ENCODE results near the gene SYT6. TPM values are rescaled to one million over a fixed set of nuclear protein-coding genes. Genes with fewer than 3 reads are reported as not detected.

SYT6 gene
- total RNA-seq, 3 donors from 2014 or later (not counting 1 experiment from before 2014, with no cell fraction given): 0.13 TPM; not detected in 2

DNA sequence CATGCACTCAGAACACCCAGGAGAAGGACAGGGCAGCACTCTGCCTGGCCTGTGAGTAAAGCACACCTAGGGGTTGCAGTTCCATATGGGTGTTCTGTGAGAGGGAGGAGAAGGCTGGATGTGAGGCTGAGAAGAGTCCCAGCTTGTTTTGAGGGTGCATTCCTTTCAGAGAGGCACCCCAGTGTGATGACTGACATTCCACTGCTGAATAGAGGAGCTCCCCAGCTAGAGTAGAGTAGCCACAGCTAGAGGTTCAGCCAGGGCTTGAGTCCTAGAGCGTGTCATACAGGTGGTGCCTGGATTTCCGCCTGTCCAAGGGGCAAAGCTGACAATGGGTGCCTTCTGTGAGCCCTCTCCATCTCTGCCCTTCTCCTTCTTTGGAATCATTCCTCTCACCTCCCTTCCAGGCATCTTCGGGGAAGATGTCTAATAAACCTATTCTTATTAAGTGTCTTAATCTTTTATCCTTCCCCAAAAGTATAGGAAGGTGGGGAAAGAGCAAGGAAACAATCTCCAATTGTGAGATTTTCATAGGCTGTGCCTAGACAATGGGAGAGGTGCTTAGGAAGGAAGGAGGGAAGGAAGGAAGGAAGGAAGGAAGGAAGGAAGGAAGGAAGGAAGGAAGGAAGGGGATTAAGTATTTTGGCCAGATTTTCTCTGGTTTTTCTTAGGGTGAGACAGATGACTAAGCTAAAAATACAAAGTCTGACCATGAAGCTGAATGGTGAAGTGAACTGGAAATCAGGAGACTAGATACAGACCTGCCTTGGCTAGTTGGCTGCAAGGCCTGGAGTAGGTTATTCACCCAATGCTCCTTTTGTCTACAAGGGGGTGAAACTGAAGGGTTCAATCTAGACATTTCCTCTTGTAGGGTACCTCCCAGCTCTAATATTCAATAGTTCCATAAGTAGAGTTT, 43.6 kb upstream of the SYT6 start:
- peaks cover 48 to 88% of the 10 kb centered on the region in 2 donors for H3K27me3 Mint-ChIP-seq (ENCODE audit: low read depth in 2 of 2)
- peaks cover 10 to 11% of the 10 kb centered on the region in 2 donors for H3K4me1 Mint-ChIP-seq
- no peak overlapping the region for H3K27ac ChIP-seq (ENCODE audit: low read length)
- H3K4me3 Mint-ChIP-seq: no peak overlapping the region
- 94% methylated on average over 2 of the region's 3 CpGs for WGBS (ENCODE audit: insufficient coverage)
- no peaks in the 10 kb centered on the region for H3K9me3 ChIP-seq (ENCODE audit: control insufficient read depth, insufficient read depth, low read length)
- no peak for DNase-seq
- no peaks in the 10 kb centered on the region for H3K9me3 Mint-ChIP-seq
- no peak overlapping the region for H3K27ac Mint-ChIP-seq
- no peak overlapping the region for H3K4me3 ChIP-seq (ENCODE audit: low read length)
- no peaks in the 10 kb centered on the region for H3K36me3 ChIP-seq (ENCODE audit: control insufficient read depth, insufficient read depth, low read length)
- peaks cover 17% of the 10 kb centered on the region for H3K27me3 ChIP-seq (ENCODE audit: control insufficient read depth, insufficient read depth, low read length)
- no peaks in the 10 kb centered on the region for H3K4me1 ChIP-seq (ENCODE audit: control insufficient read depth, insufficient read depth, low read length)
- intact Hi-C loops (cut with micrococcal nuclease): no loop called here
- ATAC-seq: no peak
- peaks cover 16% of the 10 kb centered on the region for H3K36me3 Mint-ChIP-seq
- TF ChIP-seq, protein P1, sequence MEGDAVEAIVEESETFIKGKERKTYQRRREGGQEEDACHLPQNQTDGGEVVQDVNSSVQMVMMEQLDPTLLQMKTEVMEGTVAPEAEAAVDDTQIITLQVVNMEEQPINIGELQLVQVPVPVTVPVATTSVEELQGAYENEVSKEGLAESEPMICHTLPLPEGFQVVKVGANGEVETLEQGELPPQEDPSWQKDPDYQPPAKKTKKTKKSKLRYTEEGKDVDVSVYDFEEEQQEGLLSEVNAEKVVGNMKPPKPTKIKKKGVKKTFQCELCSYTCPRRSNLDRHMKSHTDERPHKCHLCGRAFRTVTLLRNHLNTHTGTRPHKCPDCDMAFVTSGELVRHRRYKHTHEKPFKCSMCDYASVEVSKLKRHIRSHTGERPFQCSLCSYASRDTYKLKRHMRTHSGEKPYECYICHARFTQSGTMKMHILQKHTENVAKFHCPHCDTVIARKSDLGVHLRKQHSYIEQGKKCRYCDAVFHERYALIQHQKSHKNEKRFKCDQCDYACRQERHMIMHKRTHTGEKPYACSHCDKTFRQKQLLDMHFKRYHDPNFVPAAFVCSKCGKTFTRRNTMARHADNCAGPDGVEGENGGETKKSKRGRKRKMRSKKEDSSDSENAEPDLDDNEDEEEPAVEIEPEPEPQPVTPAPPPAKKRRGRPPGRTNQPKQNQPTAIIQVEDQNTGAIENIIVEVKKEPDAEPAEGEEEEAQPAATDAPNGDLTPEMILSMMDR (IDR thresholded peaks at IDR 0.05): no peak

DNA sequence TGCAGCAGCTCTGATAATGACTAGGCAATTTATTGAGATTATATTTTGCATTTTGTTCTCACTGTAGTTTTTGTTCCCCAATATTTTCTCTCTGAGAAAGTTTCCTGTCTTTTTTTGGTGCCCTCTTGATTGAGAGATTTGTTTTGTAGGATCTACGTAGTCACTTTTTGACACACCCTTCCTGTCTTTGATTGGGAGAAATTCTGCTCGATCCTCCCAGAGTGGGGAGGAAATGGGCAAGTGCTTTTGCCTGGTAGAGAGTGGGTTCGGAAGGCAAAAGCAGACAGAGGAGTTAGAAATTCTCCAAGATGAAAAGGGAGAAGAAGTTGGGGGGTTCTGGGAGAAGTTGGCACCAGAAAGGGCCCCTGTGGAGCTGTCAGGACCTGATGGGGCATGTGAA, 42.1 kb upstream of the SYT6 start:
- no peak for ATAC-seq
- H3K9me3 ChIP-seq (ENCODE audit: control insufficient read depth, insufficient read depth, low read length): no peaks in the 10 kb centered on the region
- H3K36me3 ChIP-seq (ENCODE audit: control insufficient read depth, insufficient read depth, low read length): no peaks in the 10 kb centered on the region
- intact Hi-C loops (cut with micrococcal nuclease): no loop called here
- no peaks in the 10 kb centered on the region for H3K4me1 ChIP-seq (ENCODE audit: control insufficient read depth, insufficient read depth, low read length)
- peaks cover 16% of the 10 kb centered on the region for H3K36me3 Mint-ChIP-seq
- no peak overlapping the region for H3K4me3 Mint-ChIP-seq
- peaks cover 17% of the 10 kb centered on the region for H3K27me3 ChIP-seq (ENCODE audit: control insufficient read depth, insufficient read depth, low read length)
- peaks cover 5 to 6% of the 10 kb centered on the region in 2 donors for H3K4me1 Mint-ChIP-seq
- H3K27me3 Mint-ChIP-seq (ENCODE audit: low read depth in 2 of 2): peaks cover 49 to 74% of the 10 kb centered on the region in 2 donors
- H3K9me3 Mint-ChIP-seq: no peaks in the 10 kb centered on the region
- TF ChIP-seq, protein P1 (IDR thresholded peaks at IDR 0.05): no peak
- peak in 1 of 2 donors; percentile 17 for DNase-seq
- H3K27ac ChIP-seq (ENCODE audit: low read length): no peak overlapping the region
- no peak overlapping the region for H3K27ac Mint-ChIP-seq
- WGBS (ENCODE audit: insufficient coverage): 90% methylated on average over 3 of the region's 3 CpGs
- H3K4me3 ChIP-seq (ENCODE audit: low read length): no peak overlapping the region

DNA sequence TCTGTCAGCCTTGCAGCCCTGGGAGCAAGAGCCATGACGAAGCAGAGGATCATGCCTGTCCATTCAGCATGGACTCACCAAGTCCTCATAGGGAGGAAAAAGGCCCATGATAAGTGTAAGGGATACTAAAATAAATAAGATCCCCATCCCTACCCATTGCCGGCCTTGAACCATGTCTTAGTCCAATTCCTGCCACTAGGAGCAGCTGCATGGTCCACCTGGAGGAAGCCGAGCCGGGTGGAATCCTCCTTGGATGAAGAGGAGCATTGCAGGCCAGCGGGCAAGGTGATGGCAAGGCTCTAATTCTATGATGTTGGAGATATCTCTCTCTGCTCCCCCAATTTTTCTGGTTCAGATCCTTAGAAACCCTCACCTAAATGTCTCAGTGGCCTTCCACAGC, 38.7 kb upstream of the SYT6 start:
- peaks cover 16% of the 10 kb centered on the region for H3K36me3 Mint-ChIP-seq
- H3K27ac ChIP-seq (ENCODE audit: low read length): no peak overlapping the region
- 95% methylated on average over 4 of the region's 5 CpGs for WGBS (ENCODE audit: insufficient coverage)
- ATAC-seq: no peak
- no peak for DNase-seq
- H3K9me3 Mint-ChIP-seq: no peaks in the 10 kb centered on the region
- H3K27me3 Mint-ChIP-seq (ENCODE audit: low read depth in 2 of 2): peaks cover 34 to 48% of the 10 kb centered on the region in 2 donors
- TF ChIP-seq, protein P1 (IDR thresholded peaks at IDR 0.05): no peak
- no peaks in the 10 kb centered on the region for H3K9me3 ChIP-seq (ENCODE audit: control insufficient read depth, insufficient read depth, low read length)
- H3K27ac Mint-ChIP-seq: no peak overlapping the region
- intact Hi-C loops (cut with micrococcal nuclease): no loop called here
- no peaks in the 10 kb centered on the region for H3K4me1 ChIP-seq (ENCODE audit: control insufficient read depth, insufficient read depth, low read length)
- H3K4me3 ChIP-seq (ENCODE audit: low read length): no peak overlapping the region
- H3K4me1 Mint-ChIP-seq: peaks cover 0 to 5% of the 10 kb centered on the region in 2 donors
- peaks cover 6% of the 10 kb centered on the region for H3K27me3 ChIP-seq (ENCODE audit: control insufficient read depth, insufficient read depth, low read length)
- no peak overlapping the region for H3K4me3 Mint-ChIP-seq
- H3K36me3 ChIP-seq (ENCODE audit: control insufficient read depth, insufficient read depth, low read length): no peaks in the 10 kb centered on the region

All from natural killer cell (primary cell).